ENCODE results near the gene SAYSD1. TPM values are rescaled to one million over a fixed set of nuclear protein-coding genes. Genes with fewer than 3 reads are reported as not detected.

Gene SAYSD1
- total RNA-seq = 12.0 and 12.8 TPM in 2 replicates

GRCh38 chr6:39114704-39115599, at the start of gene SAYSD1:
Gene SAYSD1 (minus strand): TSS chr6:39115186. CDS start chr6:39115089, 97 bp downstream.

Other genes starting within 250 kb of the SAYSD1 start
- gene GLP1R, start 66.4 kb downstream of the SAYSD1 start, total RNA-seq = not detected in 2 replicates
- gene KCNK5, start 114.3 kb upstream of the SAYSD1 start, total RNA-seq = under 0.01 and 0.15 TPM in 2 replicates
- gene KCNK17, start 199.2 kb upstream of the SAYSD1 start, total RNA-seq = not detected in 2 replicates
- gene KCNK16, start 207.5 kb upstream of the SAYSD1 start, total RNA-seq = not detected in 2 replicates

Measured in bronchus fibroblast of lung (primary cell).